ENCODE results near the gene CTDNEP1.

- TF ChIP-seq CTCF (IDR thresholded peaks at IDR 0.05): no peak
- no peak for TF ChIP-seq POLR2AphosphoS5 (IDR thresholded peaks at IDR 0.05; ENCODE audit: low read depth, low read length)
Measured at GRCh38 chr17:7204336-7204735, 47.2 kb downstream of the CTDNEP1 start.
